IPS-18a (cell line): Measurements from ENCODE around the gene CDK5RAP1.

Experiments used
- H3K27ac ChIP-seq: one replicate; pipeline ENCODE4 v1.5.1; 2013; ENCODE audit warnings: low read length
- H3K27me3 ChIP-seq: one replicate; pipeline ENCODE4 v1.6.1; 2013; ENCODE audit warnings: mild to moderate bottlenecking, low read length; ENCODE audit not compliant: control insufficient read depth, insufficient read depth
- H3K36me3 ChIP-seq: one replicate; pipeline ENCODE4 v1.6.1; 2013; ENCODE audit warnings: low read depth, low read length; ENCODE audit not compliant: control insufficient read depth
- H3K4me1 ChIP-seq: one replicate; pipeline ENCODE4 v1.6.1; 2013; ENCODE audit warnings: low read depth, low read length; ENCODE audit not compliant: control insufficient read depth
- H3K4me3 ChIP-seq: one replicate; pipeline ENCODE4 v1.5.1; 2013; ENCODE audit warnings: low read length
- H3K9ac ChIP-seq: one replicate; pipeline ENCODE4 v1.6.1; 2013; ENCODE audit warnings: mild to moderate bottlenecking, low read length, moderate library complexity
- H3K9me3 ChIP-seq: one replicate; pipeline ENCODE4 v1.6.1; 2013; ENCODE audit warnings: low read depth, low read length; ENCODE audit not compliant: control insufficient read depth

CDK5RAP1 gene

GRCh38 chr20:33359399-33360261 lies 41.7 kb downstream of the CDK5RAP1 start:
- no peak overlapping the region for H3K4me3 ChIP-seq
- no peaks in the 10 kb centered on the region for H3K4me1 ChIP-seq
- no peak overlapping the region for H3K27ac ChIP-seq
- no peaks in the 10 kb centered on the region for H3K9me3 ChIP-seq
- H3K27me3 ChIP-seq: no peaks in the 10 kb centered on the region
- H3K9ac ChIP-seq: no peak overlapping the region
- H3K36me3 ChIP-seq: peaks cover 44% of the 10 kb centered on the region

DNA sequence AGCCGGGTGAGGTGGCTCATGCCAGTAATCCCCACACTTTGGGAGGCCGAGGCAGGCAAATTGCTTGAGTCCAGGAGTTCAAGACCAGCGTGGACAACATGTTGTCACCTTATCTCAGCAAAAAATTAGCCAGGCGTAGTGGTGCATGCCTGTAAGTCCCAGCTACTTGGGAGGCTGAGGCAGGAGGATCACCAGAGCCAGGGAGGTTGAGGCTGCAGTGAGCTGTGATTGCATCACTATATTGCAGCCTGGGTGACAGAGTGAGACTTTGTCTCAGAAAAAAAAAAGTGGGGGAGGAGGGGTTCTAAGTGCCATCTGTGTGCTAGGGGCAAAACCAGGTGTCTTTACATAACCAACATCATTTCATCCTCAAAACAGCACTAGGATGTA lies 48.3 kb downstream of the CDK5RAP1 start:
- Histone ChIP-seq H3K9me3 (no peaks in the 10 kb centered on the region), H3K9ac (no peak overlapping the region), H3K4me3 (no peak overlapping the region), H3K4me1 (peaks cover 19% of the 10 kb centered on the region), H3K27me3 (no peaks in the 10 kb centered on the region), H3K36me3 (no peaks in the 10 kb centered on the region), H3K27ac (no peak overlapping the region)

GRCh38 chr20:33352258-33353012 lies 48.9 kb downstream of the CDK5RAP1 start:
- peaks cover 19% of the 10 kb centered on the region for H3K4me1 ChIP-seq
- H3K27ac ChIP-seq: no peak overlapping the region
- no peaks in the 10 kb centered on the region for H3K36me3 ChIP-seq
- no peaks in the 10 kb centered on the region for H3K9me3 ChIP-seq
- no peak overlapping the region for H3K4me3 ChIP-seq
- no peak overlapping the region for H3K9ac ChIP-seq
- no peaks in the 10 kb centered on the region for H3K27me3 ChIP-seq

GRCh38 chr20:33351696-33352095 lies 49.6 kb downstream of the CDK5RAP1 start:
- Histone ChIP-seq H3K4me1 (peaks cover 19% of the 10 kb centered on the region), H3K9me3 (no peaks in the 10 kb centered on the region), H3K4me3 (no peak overlapping the region), H3K9ac (no peak overlapping the region), H3K27me3 (no peaks in the 10 kb centered on the region), H3K36me3 (no peaks in the 10 kb centered on the region), H3K27ac (no peak overlapping the region)

- Histone ChIP-seq H3K4me1 (peaks cover 19% of the 10 kb centered on the region), H3K4me3 (no peak overlapping the region), H3K27me3 (no peaks in the 10 kb centered on the region), H3K36me3 (no peaks in the 10 kb centered on the region), H3K9me3 (no peaks in the 10 kb centered on the region), H3K9ac (no peak overlapping the region), H3K27ac (no peak overlapping the region)
These were observed 51.8 kb downstream of the CDK5RAP1 start for GRCh38 chr20:33349493-33349892.

DNA sequence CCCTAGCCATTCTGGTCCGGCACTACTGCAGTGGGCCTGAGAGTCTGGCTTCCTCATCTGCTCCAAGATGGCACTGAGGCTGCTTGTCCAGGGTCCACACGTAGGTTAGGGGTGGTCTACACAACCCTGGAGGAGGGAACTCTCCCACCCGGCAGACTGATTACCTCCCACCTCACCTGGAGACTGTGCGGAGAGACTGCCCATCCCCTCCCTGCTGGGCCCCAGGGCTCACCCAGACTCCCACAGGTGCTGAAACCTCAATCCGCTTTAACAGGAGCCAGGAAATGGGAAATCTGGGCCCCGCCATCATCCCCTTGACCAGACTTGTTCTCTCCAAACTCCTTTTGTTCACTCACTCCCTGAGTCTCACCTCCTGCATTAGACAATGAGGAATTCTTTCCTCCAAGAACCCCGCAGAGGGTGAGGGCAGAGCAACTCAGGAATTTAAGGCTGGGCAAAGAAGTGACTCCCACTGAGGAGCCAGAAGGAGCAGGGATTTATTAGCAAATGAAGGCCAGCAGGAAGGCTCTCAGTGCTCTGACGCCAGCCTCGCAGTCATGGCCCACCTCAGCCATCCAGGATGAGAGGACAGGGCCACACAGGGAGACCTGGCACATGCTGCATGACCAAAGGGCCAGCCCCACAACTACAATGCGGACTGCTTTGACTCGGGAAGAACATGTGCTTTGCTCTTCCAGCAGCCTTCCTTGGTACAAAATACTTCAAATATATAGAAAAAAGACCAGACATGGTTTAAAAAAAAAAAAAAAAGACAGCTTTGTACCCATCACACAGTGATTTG lies 53.0 kb downstream of the CDK5RAP1 start:
- no peaks in the 10 kb centered on the region for H3K9me3 ChIP-seq
- H3K27ac ChIP-seq: no peak overlapping the region
- no peak overlapping the region for H3K9ac ChIP-seq
- H3K4me3 ChIP-seq: no peak overlapping the region
- H3K4me1 ChIP-seq: peaks cover 19% of the 10 kb centered on the region
- no peaks in the 10 kb centered on the region for H3K27me3 ChIP-seq
- H3K36me3 ChIP-seq: no peaks in the 10 kb centered on the region

GRCh38 chr20:33345342-33345741 lies 56.0 kb downstream of the CDK5RAP1 start:
- Histone ChIP-seq H3K36me3 (no peaks in the 10 kb centered on the region), H3K9me3 (no peaks in the 10 kb centered on the region), H3K9ac (no peak overlapping the region), H3K4me3 (no peak overlapping the region), H3K27me3 (no peaks in the 10 kb centered on the region), H3K4me1 (peaks cover 14% of the 10 kb centered on the region), H3K27ac (no peak overlapping the region)

DNA sequence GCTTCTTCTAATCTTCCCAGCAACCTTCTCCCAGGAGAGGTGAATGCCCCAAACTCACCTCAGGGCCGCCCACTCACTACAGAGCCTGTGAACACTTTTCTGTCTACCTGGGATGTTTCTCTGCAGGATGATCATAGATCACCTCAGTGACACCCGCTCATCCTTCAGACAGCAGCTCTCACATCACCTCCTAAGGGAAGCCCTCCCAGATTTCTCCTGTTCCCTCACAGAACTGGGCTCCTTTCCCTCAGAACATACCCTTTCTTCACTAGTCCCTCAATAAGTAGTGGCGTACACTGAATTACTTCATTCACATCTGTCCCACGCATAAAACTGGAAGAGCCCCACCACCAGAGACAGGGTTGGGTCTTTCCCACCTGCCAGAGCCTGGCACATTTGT lies 57.8 kb downstream of the CDK5RAP1 start:
- peaks cover 6% of the 10 kb centered on the region for H3K4me1 ChIP-seq
- no peak overlapping the region for H3K27ac ChIP-seq
- H3K36me3 ChIP-seq: no peaks in the 10 kb centered on the region
- H3K27me3 ChIP-seq: no peaks in the 10 kb centered on the region
- no peaks in the 10 kb centered on the region for H3K9me3 ChIP-seq
- H3K9ac ChIP-seq: no peak overlapping the region
- no peak overlapping the region for H3K4me3 ChIP-seq

- H3K4me1 ChIP-seq: no peaks in the 10 kb centered on the region
- H3K27me3 ChIP-seq: no peaks in the 10 kb centered on the region
- H3K9ac ChIP-seq: no peak overlapping the region
- no peak overlapping the region for H3K27ac ChIP-seq
- no peak overlapping the region for H3K4me3 ChIP-seq
- no peaks in the 10 kb centered on the region for H3K36me3 ChIP-seq
- H3K9me3 ChIP-seq: no peaks in the 10 kb centered on the region
These were observed 61.7 kb downstream of the CDK5RAP1 start for GRCh38 chr20:33339515-33340058.

DNA sequence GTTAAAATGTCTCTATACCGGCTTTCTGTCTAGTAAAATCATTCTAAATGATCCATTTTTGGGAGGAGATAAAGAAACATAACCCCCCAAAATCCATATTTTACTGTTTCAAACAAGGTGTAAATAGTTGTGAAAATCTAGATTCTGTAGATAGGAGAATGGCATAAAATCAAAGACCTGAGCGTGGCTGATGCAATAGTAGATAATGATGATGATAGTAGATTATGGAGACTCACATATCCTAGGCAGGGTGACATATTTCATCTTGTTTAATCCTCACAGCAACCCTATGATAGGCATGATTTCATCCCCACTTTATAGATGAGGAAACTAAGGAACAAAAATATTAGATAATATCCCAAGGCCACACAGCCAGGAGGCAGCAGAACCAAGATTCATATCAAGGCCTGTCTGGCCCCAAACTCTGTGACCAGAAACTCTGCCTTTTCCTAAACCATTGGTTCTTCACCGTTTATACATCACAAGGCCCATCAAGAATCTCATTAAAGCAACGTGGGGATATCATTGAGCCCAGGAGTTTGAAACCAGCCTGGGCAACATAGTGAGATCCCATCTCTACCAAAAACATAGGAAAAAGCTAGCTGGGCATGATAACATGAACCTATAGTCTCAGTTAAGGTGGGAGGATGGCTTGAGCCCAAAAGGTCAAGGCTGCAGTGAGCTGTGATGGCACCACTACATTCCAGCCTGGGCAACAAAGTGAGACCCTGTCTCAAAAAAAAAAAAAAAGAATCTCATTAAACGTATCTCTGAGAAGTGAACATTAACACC lies 62.7 kb downstream of the CDK5RAP1 start:
- Histone ChIP-seq H3K4me3 (no peak overlapping the region), H3K27me3 (no peaks in the 10 kb centered on the region), H3K9ac (no peak overlapping the region), H3K27ac (no peak overlapping the region), H3K9me3 (no peaks in the 10 kb centered on the region), H3K4me1 (no peaks in the 10 kb centered on the region), H3K36me3 (no peaks in the 10 kb centered on the region)
